GM12878 (cell line): ENCODE data around the gene SUPT4H1. TPM values are rescaled to one million over a fixed set of nuclear protein-coding genes. Genes with fewer than 3 reads are reported as not detected.

Experiments used
- EGR1 ChIP-seq, 2 experiments: IDR thresholded peaks; 1 replicate in 1 of 2; 2 replicates in 1 of 2; pipeline ENCODE4 v1.6.1; 2011 to 2012; ENCODE audit warnings: low read depth in 2 of 2, low read length in 2 of 2, borderline replicate concordance in 1 of 2, mild to moderate bottlenecking in 1 of 2, moderate library complexity in 1 of 2
- IRF4 ChIP-seq: IDR thresholded peaks from 2 replicates; pipeline ENCODE4 v1.6.1; 2011; ENCODE audit warnings: low read depth, low read length
- MLLT1 ChIP-seq: fragments of 450-650 bp; IDR thresholded peaks from 2 replicates; pipeline ENCODE4 v1.6.1; 2016; ENCODE audit warnings: mild to moderate bottlenecking
- MYB ChIP-seq: fragments of 150-350 bp; IDR thresholded peaks from 2 replicates; pipeline ENCODE4 v1.6.1; 2014; ENCODE audit warnings: mild to moderate bottlenecking, low read depth, low read length, borderline replicate concordance
- NRF1 ChIP-seq: conservative IDR thresholded peaks from 2 replicates; pipeline ENCODE4 v1.6.1; 2011; ENCODE audit warnings: mild to moderate bottlenecking, low read depth, low read length, improper control_type of control experiment
- PML ChIP-seq: IDR thresholded peaks from 2 replicates; pipeline ENCODE4 v1.6.1; 2012; ENCODE audit warnings: low read length, inconsistent platforms
- POU2F2 ChIP-seq: IDR thresholded peaks from 3 replicates; pipeline ENCODE4 v1.6.1; 2011; ENCODE audit warnings: low read depth, mild to moderate bottlenecking, low read length, borderline replicate concordance
- RB1 ChIP-seq: fragments of 450-650 bp; formaldehyde crosslinking; IDR thresholded peaks from 2 replicates; pipeline ENCODE4 v1.6.1; 2017; ENCODE audit warnings: mild to moderate bottlenecking, borderline replicate concordance
- SMARCA5 ChIP-seq: fragments of 450-650 bp; IDR thresholded peaks from 2 replicates; pipeline ENCODE4 v1.6.1; 2017; ENCODE audit warnings: mild to moderate bottlenecking
- TCF7 ChIP-seq: IDR thresholded peaks from 2 replicates; pipeline ENCODE4 v1.6.1; 2014; ENCODE audit warnings: antibody characterized with exemption, borderline replicate concordance
- ZBED1 ChIP-seq: IDR thresholded peaks from 2 replicates; pipeline ENCODE4 v1.6.1; 2016; ENCODE audit warnings: borderline replicate concordance
- ZNF687 ChIP-seq: fragments of 450-650 bp; IDR thresholded peaks from 2 replicates; pipeline ENCODE4 v1.6.1; 2017; ENCODE audit warnings: mild to moderate bottlenecking, moderate library complexity
- ZZZ3 ChIP-seq: IDR thresholded peaks from 2 replicates; pipeline ENCODE4 v1.6.1; 2011; ENCODE audit warnings: low read depth; ENCODE audit not compliant: control insufficient read depth, insufficient read length
- polyA plus RNA-seq, 11 experiments: library from polyadenylated mRNA; depleted of rRNA in 4 of 11; unstranded in 6 of 11; stranded (reverse) in 5 of 11; fragments of >200 nt; fragmentation: Nextera tagmentation in 4 of 11; fragmentation: Illumina TruSeq in 1 of 11; extraction: Ambion mirVana in 4 of 11; extraction: Trizol in 1 of 11; gene quantifications; 1 replicate in 1 of 11; 2 replicates in 10 of 11; pipeline versions ENCODE4 v1.2.1 to v1.2.3, GENCODE V29; 2011 to 2016; ENCODE audit warnings: inconsistent platforms in 2 of 11, missing spikeins in 2 of 11, low read depth in 1 of 11
- total RNA-seq, 4 experiments: library from RNA; depleted of rRNA in 3 of 4; stranded (reverse); fragments of >200 nt in 3 of 4; fragmentation: Illumina TruSeq in 1 of 4; extraction: Trizol in 1 of 4; gene quantifications; 2 replicates each; pipeline versions ENCODE4 v1.2.1 to v1.2.3, GENCODE V29; 2013 to 2021

The SUPT4H1 gene
- total and polyA plus RNA-seq, 10 of the 15 experiments (the other 5 are each of a cell fraction or from before 2014, with no cell fraction given), result 83.8 to 293 (median 128) TPM

- TF ChIP-seq ZNF687 (no peak), ZBED1 (no peak), EGR1 (IDR thresholded peaks at IDR 0.05; ENCODE audit: borderline replicate concordance in 1 of 2, low read depth in 2 of 2, low read length in 2 of 2) (no peak), POU2F2 (no peak), TCF7 (no peak), PML (no peak), SMARCA5 (no peak), MYB (no peak), RB1 (no peak), NRF1 (no peak), IRF4 (no peak), MLLT1 (no peak), ZZZ3 (no peak)
- TF ChIP-seq, all 136 proteins: peak for 0
Observed at GRCh38 chr17:58363457-58364185, 11.6 kb upstream of the SUPT4H1 start (continued).
